GM21717 (cell line): ENCODE results near the gene GRN.

Experiments
- ATAC-seq: cut with Tn5 transposase; IDR thresholded peaks from one replicate; pipeline ENCODE4 v1.9.1; 2021; ENCODE audit warnings: mild to moderate bottlenecking, moderate library complexity; ENCODE audit not compliant: unreplicated experiment

GRN gene

GRCh38 chr17:44400226-44400847 is 55.2 kb downstream of the GRN start:
- ATAC-seq, result no peak
